GM18858 (cell line): Measurements from ENCODE around the gene FNDC5.

Source experiments
- ATAC-seq: cut with Tn5 transposase; IDR thresholded peaks from one replicate; pipeline ENCODE4 v1.9.1; 2021; ENCODE audit not compliant: unreplicated experiment

Gene FNDC5

DNA sequence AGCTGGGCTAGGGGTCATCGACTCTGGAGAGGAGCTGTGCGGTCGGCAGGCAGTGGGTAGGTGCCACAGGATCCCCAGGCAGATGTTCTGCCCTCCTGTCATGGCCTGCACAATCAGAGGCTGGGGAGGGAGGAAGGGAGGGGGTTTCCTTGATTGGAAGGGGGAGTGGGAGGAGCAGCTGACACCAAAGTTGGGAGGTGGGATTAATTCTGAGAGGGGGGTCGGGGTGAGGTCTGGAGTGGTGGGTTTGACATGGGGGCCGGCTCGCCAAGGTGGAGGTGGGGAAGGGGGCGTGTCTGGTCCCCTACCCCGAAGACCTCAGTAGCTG, 14.9 kb upstream of the FNDC5 start:
- no peak for ATAC-seq

GRCh38 chr1:32884726-32885125, 14.0 kb upstream of the FNDC5 start:
- no peak for ATAC-seq

DNA sequence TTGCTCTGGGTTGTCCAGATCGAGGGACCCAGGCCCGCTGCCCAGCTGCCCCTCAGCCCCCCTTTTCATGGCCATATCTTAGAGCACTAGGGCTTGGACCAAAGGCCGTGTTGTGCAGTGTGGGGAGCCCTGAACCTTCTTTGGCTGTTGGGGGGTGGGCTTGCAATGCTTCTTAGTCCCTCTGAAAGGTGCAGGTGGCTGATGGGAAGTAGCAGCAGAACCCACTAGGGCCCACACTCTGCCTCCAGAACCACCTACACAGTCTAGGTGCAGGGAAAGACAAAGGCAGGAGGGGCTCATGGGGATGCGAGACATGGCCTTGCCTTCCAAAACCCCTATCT, 13.3 kb upstream of the FNDC5 start:
- no peak for ATAC-seq

DNA sequence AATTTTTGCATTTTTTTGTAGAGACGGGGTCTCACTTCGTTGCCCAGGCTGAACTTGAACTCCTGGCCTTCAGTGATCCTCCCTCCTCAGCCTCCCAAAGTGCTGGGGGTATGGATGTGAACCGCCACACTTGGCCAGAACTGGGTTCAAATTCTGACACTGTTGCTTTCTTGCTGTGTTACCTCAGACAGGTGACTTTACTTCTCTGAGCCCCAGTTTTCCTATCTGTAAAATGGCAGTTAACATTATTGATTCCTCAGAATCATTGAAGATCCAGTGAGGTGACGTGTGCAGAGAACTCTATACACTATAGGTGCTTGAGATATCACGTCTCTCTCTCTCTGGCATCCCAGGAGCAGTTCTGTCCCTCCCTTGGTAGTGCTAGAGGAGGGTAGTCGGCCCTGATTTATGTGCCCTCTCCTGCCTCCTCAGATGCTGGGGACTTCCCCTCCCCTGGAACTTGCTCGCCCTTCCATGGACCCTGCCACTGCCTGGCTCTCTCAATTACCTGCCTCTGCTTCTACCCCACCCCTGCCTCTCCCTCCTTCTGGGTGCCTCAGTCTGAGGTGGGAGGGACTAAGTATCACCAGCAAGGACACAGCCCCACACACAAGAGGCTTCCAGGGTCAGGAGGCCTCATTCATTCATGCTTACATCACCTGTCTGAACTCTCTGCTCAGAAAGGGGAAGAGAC, 12.8 kb upstream of the FNDC5 start:
- ATAC-seq: no peak

DNA sequence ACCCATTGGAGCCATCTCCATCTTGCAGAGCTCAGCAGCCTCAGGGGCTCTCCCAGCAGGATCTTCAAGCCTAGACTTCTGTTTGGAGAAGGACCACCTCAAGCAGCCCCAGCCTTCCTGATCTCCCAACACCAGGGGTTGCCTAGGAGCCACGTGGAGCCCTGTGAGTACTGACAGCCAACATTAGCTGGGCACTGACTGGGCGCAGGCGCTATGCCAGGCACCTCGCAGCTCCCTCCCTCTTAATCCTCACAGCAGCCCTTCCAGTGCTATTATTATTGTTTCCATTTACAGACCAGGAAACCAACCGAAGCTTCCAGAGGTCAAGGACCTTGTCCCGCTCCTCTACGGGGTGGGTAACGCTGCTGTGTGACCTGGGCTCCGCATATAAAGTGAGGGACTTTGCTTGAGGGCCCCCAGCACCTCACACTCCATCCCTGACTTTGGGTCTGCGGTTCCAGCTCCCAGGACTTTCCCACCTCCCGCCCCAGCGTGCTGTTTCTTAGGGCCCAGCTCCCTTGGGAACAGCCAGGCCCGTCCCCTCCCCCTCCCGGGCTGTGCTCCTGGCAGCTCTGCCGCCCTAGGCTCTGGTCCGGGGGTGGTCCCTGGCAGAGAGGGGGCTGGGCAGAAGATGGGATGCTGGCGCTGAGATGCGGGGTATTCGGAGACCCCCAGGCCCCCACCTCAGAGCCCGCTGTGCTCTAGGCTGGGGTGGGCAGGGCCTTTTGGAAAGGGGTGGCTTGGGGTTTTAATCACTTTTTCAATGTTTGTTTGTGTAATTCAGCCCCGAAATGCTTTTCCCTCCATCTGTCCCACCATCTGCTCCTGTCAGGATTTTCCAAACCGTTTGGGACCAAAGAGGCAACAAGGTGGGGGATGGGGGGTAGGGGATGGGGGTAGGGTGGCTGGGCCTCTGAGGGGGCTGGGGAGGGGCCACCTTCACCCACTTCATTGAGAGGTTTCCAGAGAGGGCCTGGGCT, 11.4 kb upstream of the FNDC5 start:
- no peak for ATAC-seq

DNA sequence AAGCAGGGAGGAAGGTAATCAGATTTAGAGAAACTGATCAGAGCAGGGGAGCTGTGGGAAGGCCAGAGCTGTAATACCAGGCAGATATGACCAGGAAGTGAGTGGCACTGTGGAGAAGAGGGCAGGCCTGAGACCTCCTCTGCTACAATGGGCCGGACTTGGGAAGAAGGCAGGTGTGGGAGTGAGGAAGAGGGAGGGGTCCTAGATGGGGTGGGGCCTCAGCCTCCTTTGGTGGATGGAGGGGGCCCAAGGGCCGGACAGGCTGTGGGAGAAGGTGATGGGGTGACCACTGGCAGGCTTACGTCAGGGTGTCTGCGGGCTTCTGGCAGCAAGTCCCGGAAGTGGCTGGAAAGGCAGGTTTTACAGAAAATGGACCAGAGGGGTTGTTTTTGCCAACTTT, 10.6 kb upstream of the FNDC5 start:
- no peak for ATAC-seq

- no peak for ATAC-seq
Measured at GRCh38 chr1:32878637-32879041, 7.9 kb upstream of the FNDC5 start.

GRCh38 chr1:32878183-32878582, 7.5 kb upstream of the FNDC5 start:
- no peak for ATAC-seq

- ATAC-seq: no peak
Measured at GRCh38 chr1:32877211-32878110, 6.7 kb upstream of the FNDC5 start.

GRCh38 chr1:32876341-32877210, 5.9 kb upstream of the FNDC5 start:
- no peak for ATAC-seq

GRCh38 chr1:32874860-32875752, 4.4 kb upstream of the FNDC5 start:
- ATAC-seq: no peak

GRCh38 chr1:32873484-32873883, 2.8 kb upstream of the FNDC5 start:
- ATAC-seq: no peak

GRCh38 chr1:32872192-32872460, 1.4 kb upstream of the FNDC5 start:
- no peak for ATAC-seq

DNA sequence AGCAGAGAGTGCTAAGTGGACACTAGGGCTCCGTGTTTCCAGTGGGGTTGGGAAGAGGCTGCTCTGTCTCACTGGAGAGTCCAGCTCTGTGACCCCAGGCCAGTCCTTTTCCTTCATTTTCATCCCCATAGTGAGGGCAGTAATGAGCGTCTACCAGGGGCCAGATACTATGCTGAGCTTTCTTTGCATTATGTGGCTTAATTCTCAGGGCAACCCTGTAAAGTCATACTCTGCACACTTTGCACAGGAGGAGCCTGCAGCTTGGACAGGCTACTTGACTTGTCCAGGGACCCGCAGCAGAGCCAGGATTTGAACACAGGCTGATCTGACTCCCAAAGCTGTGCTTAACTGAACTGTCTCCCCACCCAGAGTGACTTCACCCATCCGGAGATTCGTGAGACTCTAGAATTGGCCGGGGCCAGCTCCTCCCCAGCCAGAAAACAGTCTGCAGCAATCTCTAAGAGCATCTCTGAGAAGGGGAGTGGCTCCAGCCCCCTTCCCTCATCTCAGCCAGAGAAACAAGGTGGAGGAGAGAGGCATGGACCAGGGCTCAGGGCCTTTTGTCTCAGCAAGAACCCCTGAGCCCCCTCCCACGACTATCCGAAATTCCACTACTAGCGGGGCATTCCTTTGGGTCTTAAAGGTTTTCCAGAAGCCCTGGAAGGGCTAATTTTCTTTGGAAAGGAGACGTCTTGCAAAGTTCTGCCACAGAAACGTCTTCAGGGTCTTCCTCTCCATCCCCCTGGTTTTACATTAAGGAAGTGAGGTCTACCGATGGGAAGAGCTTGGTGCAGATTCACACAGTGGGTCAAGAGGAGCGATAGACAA, 866 bp upstream of the FNDC5 start:
- ATAC-seq: no peak

DNA sequence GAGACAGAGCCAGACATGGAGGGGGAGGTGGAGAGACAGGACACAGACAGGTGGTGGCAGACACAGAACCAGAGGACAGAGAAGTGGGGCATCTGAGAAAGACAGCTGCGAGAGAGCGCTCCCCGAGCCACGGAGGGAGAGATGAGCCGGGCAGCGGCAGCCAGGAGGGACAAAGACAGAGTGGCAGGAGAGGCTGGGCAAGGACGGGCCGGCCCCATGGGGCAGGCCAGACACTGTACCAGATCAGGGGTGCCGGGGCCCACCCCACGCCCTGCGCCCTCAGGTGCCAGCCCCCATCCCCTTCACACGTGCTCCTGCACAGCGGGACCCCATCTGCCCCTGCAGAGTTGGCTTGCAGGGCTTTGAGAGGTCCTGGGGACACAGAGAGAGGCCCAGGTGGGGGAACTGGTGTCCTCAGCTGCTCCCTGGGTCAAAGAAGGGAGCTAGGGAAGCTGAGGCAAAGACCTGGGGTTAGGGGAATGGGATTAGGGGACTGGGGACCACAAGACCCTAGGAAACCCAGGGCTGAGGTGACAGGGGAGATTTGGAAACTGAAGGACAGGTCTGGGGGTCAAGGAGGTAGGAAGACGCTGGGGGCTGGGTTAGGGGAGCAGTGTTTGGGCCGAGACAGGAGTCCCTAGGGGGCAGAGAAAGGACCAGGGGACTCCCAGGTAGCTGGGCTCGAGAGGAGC, 643 bp downstream of the FNDC5 start:
- no peak for ATAC-seq

- no peak for ATAC-seq
Measured at GRCh38 chr1:32868806-32869455, 1.8 kb downstream of the FNDC5 start.

DNA sequence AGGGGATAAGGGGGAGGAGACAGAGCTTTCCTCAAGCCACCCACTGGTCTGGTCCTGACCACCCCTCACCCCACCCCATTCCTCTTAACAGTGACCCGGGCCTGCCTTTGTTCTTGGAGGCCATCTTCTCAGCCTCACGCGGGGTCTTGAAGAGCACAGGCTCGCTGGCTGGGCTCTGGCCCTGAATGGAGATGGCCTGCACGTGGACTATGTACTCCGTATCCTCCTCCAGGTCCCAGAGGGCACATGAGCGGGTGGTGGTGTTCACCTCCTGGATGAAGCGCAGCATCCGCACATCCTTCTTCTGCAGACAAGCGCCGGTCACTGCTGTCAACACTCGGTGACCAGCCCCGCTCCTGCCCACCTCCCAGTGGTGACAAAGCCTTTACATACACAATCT, 2.6 kb downstream of the FNDC5 start:
- no peak for ATAC-seq

DNA sequence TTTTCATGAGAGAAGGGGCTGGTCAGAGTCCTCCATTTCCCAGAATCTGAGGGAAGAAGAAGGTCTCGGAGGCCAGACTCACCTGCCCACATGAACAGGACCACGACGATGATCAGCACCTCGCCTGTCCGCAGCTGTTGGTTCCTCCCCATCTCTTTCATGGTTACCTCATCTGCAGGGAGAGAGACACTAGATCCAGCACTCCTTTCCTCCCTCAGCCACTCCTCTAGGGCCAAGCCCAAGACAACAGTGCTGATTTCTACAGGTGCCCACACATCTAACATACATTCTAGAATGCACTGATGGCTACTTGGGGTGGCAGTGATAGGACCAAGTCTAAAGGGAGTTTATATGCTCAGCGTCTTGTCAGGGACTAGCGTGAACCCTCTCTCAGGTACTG, 3.0 kb downstream of the FNDC5 start:
- no peak for ATAC-seq
